Neuronal stem cell (in vitro differentiated cells): Measurements from ENCODE around the gene NUTM2B.
"Not testable (repeated sequence)": the region's sequence is repeated elsewhere in the genome, so short reads cannot be mapped to it uniquely, and the experiment has no call there.

Experiments
- DNase-seq: peaks from one replicate; pipeline ENCODE4 v3.0.0-alpha.2; 2013; ENCODE audit warnings: low spot score
- H2AFZ ChIP-seq: one replicate; pipeline ENCODE4 v1.6.1; 2013; ENCODE audit warnings: mild to moderate bottlenecking, low read length, inconsistent platforms
- H2AK5ac ChIP-seq: 2 replicates; pipeline ENCODE4 v1.6.1; 2013; ENCODE audit warnings: low read depth, mild to moderate bottlenecking, inconsistent platforms, low read length, moderate library complexity, mixed read lengths
- H2BK120ac ChIP-seq: 2 replicates; pipeline ENCODE4 v1.6.1; 2013; ENCODE audit warnings: low read depth, mild to moderate bottlenecking, inconsistent platforms, low read length, moderate library complexity, mixed read lengths
- H2BK12ac ChIP-seq: one replicate; pipeline ENCODE4 v1.6.1; 2013; ENCODE audit warnings: low read length, inconsistent platforms
- H2BK15ac ChIP-seq: 2 replicates; pipeline ENCODE4 v1.6.1; 2013; ENCODE audit warnings: mild to moderate bottlenecking, low read length, inconsistent platforms, mixed read lengths
- H2BK5ac ChIP-seq: one replicate; pipeline ENCODE4 v1.6.1; 2013; ENCODE audit warnings: inconsistent platforms, mild to moderate bottlenecking, low read length, moderate library complexity
- H3K14ac ChIP-seq: one replicate; pipeline ENCODE4 v1.6.1; 2013; ENCODE audit warnings: low read length, inconsistent platforms
- H3K18ac ChIP-seq: 2 replicates; pipeline ENCODE4 v1.6.1; 2013; ENCODE audit warnings: low read length, inconsistent platforms
- H3K23ac ChIP-seq: 2 replicates; pipeline ENCODE4 v1.6.1; 2013; ENCODE audit warnings: low read depth, mild to moderate bottlenecking, mixed read lengths, low read length, inconsistent platforms; ENCODE audit not compliant: poor library complexity
- H3K27ac ChIP-seq: replicated peaks from 3 replicates; pipeline ENCODE4 v1.5.1; 2013; ENCODE audit warnings: low read length, inconsistent platforms
- H3K27me3 ChIP-seq, 3 experiments: 2 replicates each; pipeline ENCODE4 v1.6.1; 2013; ENCODE audit warnings: low read length in 3 of 3, mild to moderate bottlenecking in 2 of 3, inconsistent platforms in 1 of 3, low read depth in 1 of 3, mixed read lengths in 1 of 3, moderate library complexity in 1 of 3; ENCODE audit not compliant: control insufficient read depth in 3 of 3, insufficient read depth in 3 of 3
- H3K36me3 ChIP-seq, 2 donors: replicated peaks in 1 of 2; 2 replicates each; pipeline ENCODE4 v1.6.1; 2013; ENCODE audit warnings: low read length in 2 of 2; ENCODE audit not compliant: control insufficient read depth in 2 of 2, insufficient read depth in 2 of 2
- H3K4ac ChIP-seq: 2 replicates; pipeline ENCODE4 v1.6.1; 2013; ENCODE audit warnings: inconsistent platforms, mild to moderate bottlenecking, low read length, moderate library complexity
- H3K4me1 ChIP-seq, 2 donors: 1 replicate in 1 of 2; 2 replicates in 1 of 2; pipeline ENCODE4 v1.6.1; 2013; ENCODE audit warnings: low read length in 2 of 2, low read depth in 1 of 2; ENCODE audit not compliant: control insufficient read depth in 2 of 2, insufficient read depth in 1 of 2
- H3K4me2 ChIP-seq: one replicate; pipeline ENCODE4 v1.6.1; 2013; ENCODE audit warnings: mild to moderate bottlenecking, low read length, inconsistent platforms; ENCODE audit not compliant: insufficient read depth, poor library complexity, severe bottlenecking
- H3K4me3 ChIP-seq, 2 donors: 2 replicates each; pipeline ENCODE4 v1.5.1; 2013; ENCODE audit warnings: low read length in 2 of 2, mild to moderate bottlenecking in 2 of 2, inconsistent platforms in 1 of 2, moderate library complexity in 1 of 2
- H3K79me1 ChIP-seq: one replicate; pipeline ENCODE4 v1.6.1; 2013; ENCODE audit warnings: low read depth, mild to moderate bottlenecking, inconsistent platforms, low read length, moderate library complexity
- H3K9ac ChIP-seq: one replicate; pipeline ENCODE4 v1.6.1; 2013; ENCODE audit warnings: mild to moderate bottlenecking, low read depth, low read length, inconsistent platforms; ENCODE audit not compliant: poor library complexity
- H3K9me3 ChIP-seq, 2 donors: replicated peaks in 1 of 2; 2 replicates each; pipeline versions ENCODE3 to v1.6.1; 2013; ENCODE audit warnings: low read length in 2 of 2, mild to moderate bottlenecking in 2 of 2, inconsistent platforms in 1 of 2, low read depth in 1 of 2, mixed read lengths in 1 of 2, moderate library complexity in 1 of 2; ENCODE audit not compliant: control insufficient read depth in 2 of 2, insufficient read depth in 1 of 2
- H4K8ac ChIP-seq: one replicate; pipeline ENCODE4 v1.6.1; 2013; ENCODE audit warnings: low read depth, mild to moderate bottlenecking, inconsistent platforms, low read length, moderate library complexity
- H4K91ac ChIP-seq: one replicate; pipeline ENCODE4 v1.6.1; 2013; ENCODE audit warnings: low read length, low read depth, mild to moderate bottlenecking, inconsistent platforms; ENCODE audit not compliant: poor library complexity
- WGBS, 2 donors: extraction: QIAGEN DNeasy Blood & Tissue Kit; methylation state at CpG; one replicate each; pipeline ENCODE4 v1.1.7; 2013; ENCODE audit warnings: missing lambda C conversion rate in 2 of 2, mixed read lengths in 1 of 2; ENCODE audit not compliant: insufficient read length in 2 of 2, insufficient replicate concordance in 1 of 2; ENCODE audit errors: extremely low coverage in 2 of 2; 5-methylcytosine and 5-hydroxymethylcytosine counted together

The NUTM2B gene

GRCh38 chr10:79686595-79686994 lies 16.4 kb upstream of the NUTM2B start:
- not testable (repeated sequence) for H2BK120ac ChIP-seq, H3K14ac ChIP-seq, H3K4me2 ChIP-seq, H3K23ac ChIP-seq, H2BK5ac ChIP-seq, H3K4me3 ChIP-seq, H3K9me3 ChIP-seq, H3K9ac ChIP-seq, H2BK12ac ChIP-seq, H3K79me1 ChIP-seq, H2BK15ac ChIP-seq, H4K8ac ChIP-seq, H3K27me3 ChIP-seq, H3K27ac ChIP-seq, H2AFZ ChIP-seq, H3K36me3 ChIP-seq, H4K91ac ChIP-seq, DNase-seq, H3K4ac ChIP-seq, H3K4me1 ChIP-seq, H3K18ac ChIP-seq, H2AK5ac ChIP-seq
- WGBS, 2 donors: no CpG with 5 or more reads among the region's 4 CpGs

- WGBS, 2 donors: no CpG with 5 or more reads among the region's 6 CpGs
- H3K27me3 ChIP-seq, H4K8ac ChIP-seq, H4K91ac ChIP-seq, H3K27ac ChIP-seq, H3K36me3 ChIP-seq, H2BK5ac ChIP-seq, H3K14ac ChIP-seq, H3K4ac ChIP-seq, H3K9ac ChIP-seq, H2AFZ ChIP-seq, H2BK15ac ChIP-seq, H2BK12ac ChIP-seq, H3K4me2 ChIP-seq, H3K9me3 ChIP-seq, H3K18ac ChIP-seq, H3K23ac ChIP-seq, H2BK120ac ChIP-seq, H3K79me1 ChIP-seq, DNase-seq, H2AK5ac ChIP-seq, H3K4me1 ChIP-seq, H3K4me3 ChIP-seq: not testable (repeated sequence)
Measured at GRCh38 chr10:79687406-79688150, 15.4 kb upstream of the NUTM2B start.

- not testable (repeated sequence) for H3K27me3 ChIP-seq, H2AK5ac ChIP-seq, H2BK15ac ChIP-seq, H3K23ac ChIP-seq, H3K27ac ChIP-seq, H3K18ac ChIP-seq, H4K91ac ChIP-seq, H2BK5ac ChIP-seq, H3K9me3 ChIP-seq, H2BK12ac ChIP-seq, H3K79me1 ChIP-seq, H3K4ac ChIP-seq, H4K8ac ChIP-seq, H2AFZ ChIP-seq, H3K9ac ChIP-seq, H3K4me2 ChIP-seq, H3K4me3 ChIP-seq, H2BK120ac ChIP-seq, H3K36me3 ChIP-seq, H3K14ac ChIP-seq, H3K4me1 ChIP-seq, DNase-seq
- WGBS, 2 donors: no CpG with 5 or more reads among the region's 4 CpGs
Measured at GRCh38 chr10:79688798-79689197, 14.2 kb upstream of the NUTM2B start.

- not testable (repeated sequence) for H2AFZ ChIP-seq, H3K4me1 ChIP-seq, H3K4ac ChIP-seq, H3K79me1 ChIP-seq, H4K91ac ChIP-seq, H2AK5ac ChIP-seq, H2BK5ac ChIP-seq, H4K8ac ChIP-seq, H2BK15ac ChIP-seq, H2BK120ac ChIP-seq, H3K9me3 ChIP-seq, H3K18ac ChIP-seq, H3K27me3 ChIP-seq, H3K4me2 ChIP-seq, H3K36me3 ChIP-seq, DNase-seq, H2BK12ac ChIP-seq, H3K9ac ChIP-seq, H3K4me3 ChIP-seq, H3K23ac ChIP-seq, H3K27ac ChIP-seq, H3K14ac ChIP-seq
- WGBS, 2 donors: no CpG with 5 or more reads among the region's 6 CpGs
Measured at GRCh38 chr10:79696596-79696995, 6.4 kb upstream of the NUTM2B start.
